Right cardiac atrium (tissue), 5 donors: ENCODE measurements around the gene FGF14. TPM values are rescaled to one million over a fixed set of nuclear protein-coding genes. Genes with fewer than 3 reads are reported as not detected.

Experiments
- ATAC-seq, 2 donors: fragments of 200-7000 bp; cut with Tn5 transposase; one replicate each; pipeline versions ENCODE4 v1.8.0 to v1.9.1; 2020; ENCODE audit warnings: moderate library complexity in 2 of 2, mild to moderate bottlenecking in 1 of 2
- DNase-seq, 3 donors: peaks; one replicate each; pipeline ENCODE4 v3.0.0-alpha.2; 2020
- H3K27ac ChIP-seq: one replicate; pipeline ENCODE4 v1.5.1; 2013; ENCODE audit warnings: mild to moderate bottlenecking, low read length, control low read depth, moderate library complexity
- H3K27me3 ChIP-seq: one replicate; pipeline ENCODE4 v1.6.1; 2013; ENCODE audit not compliant: control insufficient read depth, insufficient read depth
- H3K4me1 ChIP-seq: one replicate; pipeline ENCODE4 v1.6.1; 2013; ENCODE audit warnings: low read length; ENCODE audit not compliant: control insufficient read depth, insufficient read depth
- H3K4me3 ChIP-seq: one replicate; pipeline ENCODE4 v1.5.1; 2013; ENCODE audit warnings: low read length, control low read depth
- H3K9me3 ChIP-seq: one replicate; pipeline ENCODE4 v1.6.1; 2013; ENCODE audit warnings: low read length; ENCODE audit not compliant: control insufficient read depth
- whole genome bisulfite sequencing: extraction: QIAGEN DNeasy Blood & Tissue Kit; methylation state at CpG from one replicate; pipeline ENCODE4 v1.1.7; 2013; 5-methylcytosine and 5-hydroxymethylcytosine counted together
- intact Hi-C, 4 donors: fragments of 100-400 bp; cut with DNase I; formaldehyde crosslinking; loops; one replicate each; pipeline versions ENCODE4 v1.11.0 to v1.14.0; 2022 to 2023
- polyA plus RNA-seq: library from polyadenylated mRNA; stranded (reverse); fragments of 200-250 nt; gene quantifications from one replicate; pipeline ENCODE4 v1.2.3, GENCODE V29; 2013
- total RNA-seq, 4 donors: library from RNA; stranded (reverse); fragmentation: NEBNext Ultra II Directional; extraction: Animal tissue kit (Norgen Biotek cat#: 25700); gene quantifications; one replicate each; pipeline ENCODE4 v1.2.1, GENCODE V29; 2021
- donor health status: healthy with polysubstance abuse.
- donor health status: DM: no; HTN: yes; CAD: no.
- donor health status: DM: no; HTN: no; CAD: no.
- donor health status: DM: no; HTN: yes; CAD: no; lungs with severe emphysema.
- donor health status: DM: yes; HTN: yes; CAD: no.

FGF14 gene
- total and polyA plus RNA-seq, 5 donors, result 0.54 to 4.9 (median 3.0) TPM

- Histone ChIP-seq H3K4me1 (no peaks in the 10 kb centered on the region), H3K9me3 (no peaks in the 10 kb centered on the region), H3K27ac (no peak overlapping the region), H3K4me3 (no peak overlapping the region), H3K27me3 (no peaks in the 10 kb centered on the region)
- DNase-seq (no peak), ATAC-seq (no peak)
- 86% methylated on average over 2 of the region's 2 CpGs for WGBS
- intact Hi-C loops, result loop anchor here in 1 of 4 donors (10.0 kb wide), 1 partner anchor 81 kb away; no protein-coding TSS in a partner anchor
Measured at GRCh38 chr13:102395939-102396338, 5.9 kb downstream of the FGF14 start.

GRCh38 chr13:102395174-102395573, 6.7 kb downstream of the FGF14 start:
- Histone ChIP-seq H3K4me1 (no peaks in the 10 kb centered on the region), H3K9me3 (no peaks in the 10 kb centered on the region), H3K27me3 (no peaks in the 10 kb centered on the region), H3K27ac (peak overlapping the region; percentile 20), H3K4me3 (peak overlapping the region; percentile 75)
- WGBS, result 86% methylated on average over 10 of the region's 10 CpGs
- DNase-seq (no peak), ATAC-seq (no peak)
- intact Hi-C loops, result loop anchor here in 1 of 4 donors (10.0 kb wide), 1 partner anchor 80 kb away; no protein-coding TSS in a partner anchor

GRCh38 chr13:102394158-102395053, 7.4 kb downstream of the FGF14 start:
- DNase-seq (peak; percentile 97 to 99 (median 98)), ATAC-seq (peak; percentile 97)
- intact Hi-C loops, result loop anchor here in 1 of 4 donors (10.0 kb wide), 1 partner anchor 80 kb away; no protein-coding TSS in a partner anchor
- 1% methylated on average over 72 of the region's 72 CpGs for WGBS
- Histone ChIP-seq H3K27me3 (no peaks in the 10 kb centered on the region), H3K27ac (peak overlapping the region; percentile 38), H3K9me3 (no peaks in the 10 kb centered on the region), H3K4me3 (peak overlapping the region; percentile 75), H3K4me1 (no peaks in the 10 kb centered on the region)

GRCh38 chr13:102392481-102393209, 9.2 kb downstream of the FGF14 start:
- 78% methylated on average over 7 of the region's 7 CpGs for WGBS
- Histone ChIP-seq H3K4me3 (no peak overlapping the region), H3K27me3 (no peaks in the 10 kb centered on the region), H3K9me3 (no peaks in the 10 kb centered on the region), H3K27ac (no peak overlapping the region), H3K4me1 (no peaks in the 10 kb centered on the region)
- no peak for DNase-seq
- ATAC-seq, result no peak
- intact Hi-C loops, result loop anchor here in 1 of 4 donors (10.0 kb wide), 1 partner anchor 78 kb away; no protein-coding TSS in a partner anchor

GRCh38 chr13:102386461-102386860, 15.4 kb downstream of the FGF14 start:
- intact Hi-C loops, result no loop called here
- WGBS, result 62% methylated on average over 5 of the region's 5 CpGs
- peak in 1 of 2 donors; percentile 64 for ATAC-seq

GRCh38 chr13:102380012-102380411, 21.8 kb downstream of the FGF14 start:
- WGBS, result 55% methylated on average over 1 of the region's 1 CpG
- Histone ChIP-seq H3K9me3 (no peaks in the 10 kb centered on the region), H3K27ac (no peak overlapping the region), H3K27me3 (no peaks in the 10 kb centered on the region), H3K4me1 (no peaks in the 10 kb centered on the region), H3K4me3 (no peak overlapping the region)
- intact Hi-C loops, result no loop called here
- ATAC-seq, result no peak
- no peak for DNase-seq

More at GRCh38 chr13:102386461-102386860, 15.4 kb downstream of the FGF14 start:
- Histone ChIP-seq H3K4me3 (no peak overlapping the region), H3K4me1 (no peaks in the 10 kb centered on the region), H3K27ac (no peak overlapping the region), H3K9me3 (no peaks in the 10 kb centered on the region), H3K27me3 (no peaks in the 10 kb centered on the region)
- no peak for DNase-seq

GRCh38 chr13:102376318-102376717, 25.5 kb downstream of the FGF14 start:
- 82% methylated on average over 1 of the region's 1 CpG for WGBS
- intact Hi-C loops, result no loop called here
- DNase-seq, result no peak
- no peak for ATAC-seq
- Histone ChIP-seq H3K4me3 (no peak overlapping the region), H3K27ac (no peak overlapping the region), H3K9me3 (no peaks in the 10 kb centered on the region), H3K4me1 (no peaks in the 10 kb centered on the region), H3K27me3 (no peaks in the 10 kb centered on the region)

- DNase-seq (no peak), ATAC-seq (no peak)
- WGBS, result 90% methylated on average over 1 of the region's 1 CpG
- no peak overlapping the region for H3K4me3 ChIP-seq
- no peaks in the 10 kb centered on the region for H3K4me1 ChIP-seq
- H3K9me3 ChIP-seq, result no peaks in the 10 kb centered on the region
- H3K27me3 ChIP-seq, result no peaks in the 10 kb centered on the region
- intact Hi-C loops, result no loop called here
- no peak overlapping the region for H3K27ac ChIP-seq
Measured at GRCh38 chr13:102374726-102375125, 27.1 kb downstream of the FGF14 start.

- no peak for DNase-seq
- Histone ChIP-seq H3K9me3 (no peaks in the 10 kb centered on the region), H3K27ac (no peak overlapping the region), H3K4me3 (no peak overlapping the region), H3K4me1 (no peaks in the 10 kb centered on the region), H3K27me3 (no peaks in the 10 kb centered on the region)
- ATAC-seq, result no peak
- intact Hi-C loops, result no loop called here
Measured at GRCh38 chr13:102374233-102374632, 27.6 kb downstream of the FGF14 start.

GRCh38 chr13:102373221-102373620, 28.6 kb downstream of the FGF14 start:
- Histone ChIP-seq H3K27me3 (no peaks in the 10 kb centered on the region), H3K27ac (no peak overlapping the region), H3K4me1 (no peaks in the 10 kb centered on the region), H3K4me3 (no peak overlapping the region), H3K9me3 (no peaks in the 10 kb centered on the region)
- DNase-seq (no peak), ATAC-seq (no peak)
- intact Hi-C loops, result no loop called here

GRCh38 chr13:102369302-102369701, 32.5 kb downstream of the FGF14 start:
- Histone ChIP-seq H3K9me3 (no peaks in the 10 kb centered on the region), H3K4me3 (no peak overlapping the region), H3K27ac (no peak overlapping the region), H3K4me1 (no peaks in the 10 kb centered on the region), H3K27me3 (no peaks in the 10 kb centered on the region)
- DNase-seq (no peak), ATAC-seq (no peak)
- intact Hi-C loops, result no loop called here
- WGBS, result 69% methylated on average over 2 of the region's 2 CpGs
